HL-60/S4 treated with retinoic acid at 250 ng/mL for 4 days and 3 days (cell line): ENCODE data around the gene MON1A.
"Not testable (repeated sequence)": the region's sequence is repeated elsewhere in the genome, so short reads cannot be mapped to it uniquely, and the experiment has no call there.

Experiments
- in situ Hi-C: fragments of 300-500 bp; cut with MboI; formaldehyde crosslinking; loops from 2 replicates; pipeline ENCODE4 v1.7.0; 2022; ENCODE audit warnings: low sequenced_read_pairs

Gene MON1A

GRCh38 chr3:49929291-49930167, at the start of gene MON1A:
MON1A (minus strand) TSS chr3:49929811; CDS start chr3:49913346, 16,465 bp downstream.
- in situ Hi-C loops: no loop called here

GRCh38 chr3:49976942-49977341, 47.3 kb upstream of the MON1A start:
- in situ Hi-C loops: no loop called here

- in situ Hi-C loops: no loop called here
Observed at GRCh38 chr3:49972656-49973055, 43.0 kb upstream of the MON1A start.

- in situ Hi-C loops: no loop called here
Observed at GRCh38 chr3:49968346-49968745, 38.7 kb upstream of the MON1A start.

- in situ Hi-C loops: no loop called here
Observed at GRCh38 chr3:49967291-49967690, 37.7 kb upstream of the MON1A start.

GRCh38 chr3:49966233-49966942, 36.8 kb upstream of the MON1A start:
- in situ Hi-C loops: no loop called here

GRCh38 chr3:49955636-49956035, 26.0 kb upstream of the MON1A start:
- in situ Hi-C loops: no loop called here

- in situ Hi-C loops: no loop called here
Observed at GRCh38 chr3:49952924-49953323, 23.3 kb upstream of the MON1A start.

GRCh38 chr3:49942651-49943050, 13.0 kb upstream of the MON1A start:
- in situ Hi-C loops: no loop called here

- in situ Hi-C loops: no loop called here
Observed at GRCh38 chr3:49940667-49941249, 11.1 kb upstream of the MON1A start.

- in situ Hi-C loops: no loop called here
Observed at GRCh38 chr3:49939858-49940666, 10.5 kb upstream of the MON1A start, which contains the start of gene RBM6. RBM6 (plus strand) TSS chr3:49940150; CDS start chr3:49962642, 22,492 bp downstream.

GRCh38 chr3:49937090-49937489, 7.5 kb upstream of the MON1A start:
- in situ Hi-C loops: no loop called here

GRCh38 chr3:49932281-49932680, 2.7 kb upstream of the MON1A start:
- in situ Hi-C loops: not testable (repeated sequence)

- in situ Hi-C loops: no loop called here
Observed at GRCh38 chr3:49930922-49931321, 1.3 kb upstream of the MON1A start.

GRCh38 chr3:49930168-49930690, 618 bp upstream of the MON1A start:
- in situ Hi-C loops: no loop called here

- in situ Hi-C loops: no loop called here
Observed at GRCh38 chr3:49928481-49929017, 1.1 kb downstream of the MON1A start.

- in situ Hi-C loops: no loop called here
Observed at GRCh38 chr3:49927798-49928197, 1.8 kb downstream of the MON1A start.

- in situ Hi-C loops: no loop called here
Observed at GRCh38 chr3:49926117-49926728, 3.4 kb downstream of the MON1A start.

- in situ Hi-C loops: no loop called here
Observed at GRCh38 chr3:49925485-49925884, 4.1 kb downstream of the MON1A start.

GRCh38 chr3:49924683-49925082, 4.9 kb downstream of the MON1A start:
- in situ Hi-C loops: no loop called here
